ENCODE measurements around the gene COL18A1.

COL18A1 gene

GRCh38 chr21:45507888-45508508 lies 103.0 kb downstream of the COL18A1 start:
- no peak for DNase-seq (ENCODE audit: low spot score)

- no peak for DNase-seq (ENCODE audit: low spot score)
Observed at GRCh38 chr21:45508607-45509565, 103.9 kb downstream of the COL18A1 start.

- DNase-seq (ENCODE audit: low spot score), result no peak
Observed at GRCh38 chr21:45509566-45510465, 104.9 kb downstream of the COL18A1 start.

- DNase-seq (ENCODE audit: low spot score), result no peak
Observed at GRCh38 chr21:45510466-45510955, 105.5 kb downstream of the COL18A1 start.

- no peak for DNase-seq (ENCODE audit: low spot score)
Observed at GRCh38 chr21:45511007-45511406, 106.0 kb downstream of the COL18A1 start.

- DNase-seq (ENCODE audit: low spot score), result no peak
Observed at GRCh38 chr21:45511661-45512431, 106.9 kb downstream of the COL18A1 start.

- DNase-seq (ENCODE audit: low spot score), result no peak
Observed at GRCh38 chr21:45512626-45513002, 107.6 kb downstream of the COL18A1 start.

- DNase-seq (ENCODE audit: low spot score), result no peak
Observed at GRCh38 chr21:45513003-45513717, 108.2 kb downstream of the COL18A1 start.

- DNase-seq (ENCODE audit: low spot score), result no peak
Observed at GRCh38 chr21:45513741-45514310, 108.9 kb downstream of the COL18A1 start.

- DNase-seq (ENCODE audit: low spot score), result no peak
Observed at GRCh38 chr21:45514311-45515021, 109.5 kb downstream of the COL18A1 start.

- no peak for DNase-seq (ENCODE audit: low spot score)
Observed at GRCh38 chr21:45515241-45516061, 110.5 kb downstream of the COL18A1 start.

- DNase-seq (ENCODE audit: low spot score), result no peak
Observed at GRCh38 chr21:45516071-45516670, 111.2 kb downstream of the COL18A1 start.

- no peak for DNase-seq (ENCODE audit: low spot score)
Observed at GRCh38 chr21:45516671-45517151, 111.7 kb downstream of the COL18A1 start.

- no peak for DNase-seq (ENCODE audit: low spot score)
Observed at GRCh38 chr21:45517249-45518065, 112.5 kb downstream of the COL18A1 start.

- DNase-seq (ENCODE audit: low spot score), result no peak
Observed at GRCh38 chr21:45518742-45519141, 113.8 kb downstream of the COL18A1 start.

- no peak for DNase-seq (ENCODE audit: low spot score)
Observed at GRCh38 chr21:45519182-45519581, 114.2 kb downstream of the COL18A1 start.

- no peak for DNase-seq (ENCODE audit: low spot score)
Observed at GRCh38 chr21:45521241-45521640, 116.3 kb downstream of the COL18A1 start.

Measured in GM03348 (cell line).